CD14-positive monocyte (primary cell): ENCODE measurements around the gene SLC22A5. TPM values are rescaled to one million over a fixed set of nuclear protein-coding genes. Genes with fewer than 3 reads are reported as not detected.

Experiments used
- DNase-seq, 3 donors: peaks; one replicate each; pipeline ENCODE4 v3.0.0-alpha.2; 2011 to 2022
- H2AFZ ChIP-seq: 2 replicates; pipeline ENCODE4 v1.6.0; 2012; ENCODE audit warnings: mild to moderate bottlenecking, low read depth, low read length, inconsistent platforms; ENCODE audit not compliant: insufficient read depth, poor library complexity, severe bottlenecking
- H3K27ac ChIP-seq, 2 donors: 1 replicate in 1 of 2; 2 replicates in 1 of 2; pipeline ENCODE4 v1.5.1; 2012 to 2013; ENCODE audit warnings: low read length in 2 of 2, control low read depth in 1 of 2, inconsistent platforms in 1 of 2, low read depth in 1 of 2, mild to moderate bottlenecking in 1 of 2
- H3K27me3 ChIP-seq, 2 donors: one replicate each; pipeline versions ENCODE4 v1.6.0 to v1.6.1; 2011 to 2013; ENCODE audit warnings: low read length in 2 of 2; ENCODE audit not compliant: control insufficient read depth in 2 of 2, insufficient read depth in 2 of 2
- H3K36me3 ChIP-seq, 2 donors: replicated peaks in 1 of 2; 1 replicate in 1 of 2; 2 replicates in 1 of 2; pipeline versions ENCODE4 v1.5.1 to v1.6.1; 2012 to 2013; ENCODE audit warnings: low read length in 2 of 2, control low read depth in 1 of 2, inconsistent platforms in 1 of 2, mild to moderate bottlenecking in 1 of 2; ENCODE audit not compliant: insufficient read depth in 2 of 2, control insufficient read depth in 1 of 2
- H3K4me1 ChIP-seq, 2 donors: 1 replicate in 1 of 2; 2 replicates in 1 of 2; pipeline versions ENCODE4 v1.5.1 to v1.6.1; 2012 to 2013; ENCODE audit warnings: low read length in 2 of 2, control low read depth in 1 of 2, inconsistent platforms in 1 of 2, mild to moderate bottlenecking in 1 of 2, moderate library complexity in 1 of 2; ENCODE audit not compliant: insufficient read depth in 2 of 2, control insufficient read depth in 1 of 2
- H3K4me2 ChIP-seq: replicated peaks from 2 replicates; pipeline ENCODE3; 2012; ENCODE audit warnings: low read length, moderate library complexity, mild to moderate bottlenecking; ENCODE audit not compliant: poor library complexity, severe bottlenecking; ENCODE audit errors: extremely low read depth
- H3K4me3 ChIP-seq, 3 experiments: fragments of 200-600 bp in 1 of 3; sonication (generic) in 1 of 3; replicated peaks in 1 of 3; 1 replicate in 2 of 3; 2 replicates in 1 of 3; pipeline ENCODE4 v1.5.1; 2011 to 2013; ENCODE audit warnings: low read length in 3 of 3, mild to moderate bottlenecking in 3 of 3, control low read depth in 2 of 3, low read depth in 2 of 3, inconsistent platforms in 1 of 3, moderate library complexity in 1 of 3
- H3K79me2 ChIP-seq: 2 replicates; pipeline ENCODE4 v1.6.0; 2012; ENCODE audit warnings: mild to moderate bottlenecking, control low read depth, inconsistent platforms, low read length, moderate library complexity; ENCODE audit not compliant: insufficient read depth
- H3K9ac ChIP-seq: 2 replicates; pipeline ENCODE4 v1.6.0; 2017; ENCODE audit warnings: low read length, mild to moderate bottlenecking; ENCODE audit not compliant: insufficient read depth, poor library complexity, severe bottlenecking
- H3K9me3 ChIP-seq, 2 donors: replicated peaks in 1 of 2; 1 replicate in 1 of 2; 2 replicates in 1 of 2; pipeline versions ENCODE4 v1.5.1 to v1.6.1; 2012 to 2013; ENCODE audit warnings: low read length in 2 of 2, control low read depth in 1 of 2; ENCODE audit not compliant: control insufficient read depth in 1 of 2, insufficient read depth in 1 of 2
- H4K20me1 ChIP-seq: 2 replicates; pipeline ENCODE4 v1.6.0; 2012; ENCODE audit warnings: mild to moderate bottlenecking, low read length, control low read depth, moderate library complexity; ENCODE audit not compliant: insufficient read depth
- H3K27ac Mint-ChIP-seq, 7 donors: one replicate each; pipeline ENCODE4 v1.8.0; 2020; ENCODE audit warnings: mild to moderate bottlenecking in 7 of 7, mixed read lengths in 7 of 7, moderate library complexity in 6 of 7, inconsistent platforms in 2 of 7
- H3K27me3 Mint-ChIP-seq, 3 donors: one replicate each; pipeline ENCODE4 v1.8.0; 2021 to 2022; ENCODE audit warnings: low read depth in 3 of 3, mild to moderate bottlenecking in 3 of 3, mixed read lengths in 3 of 3, moderate library complexity in 3 of 3, inconsistent platforms in 1 of 3
- H3K36me3 Mint-ChIP-seq, 2 donors: one replicate each; pipeline ENCODE4 v1.8.0; 2020; ENCODE audit warnings: mixed read lengths in 2 of 2, inconsistent platforms in 1 of 2, mild to moderate bottlenecking in 1 of 2
- H3K4me1 Mint-ChIP-seq: one replicate; pipeline ENCODE4 v1.8.0; 2020; ENCODE audit warnings: mild to moderate bottlenecking, mixed read lengths
- H3K4me3 Mint-ChIP-seq, 2 donors: one replicate each; pipeline ENCODE4 v1.8.0; 2020; ENCODE audit warnings: mild to moderate bottlenecking in 2 of 2, mixed read lengths in 2 of 2, moderate library complexity in 1 of 2
- H3K9me3 Mint-ChIP-seq, 7 donors: one replicate each; pipeline ENCODE4 v1.8.0; 2020 to 2022; ENCODE audit warnings: mixed read lengths in 7 of 7, mild to moderate bottlenecking in 6 of 7, moderate library complexity in 6 of 7, inconsistent platforms in 2 of 7
- CTCF ChIP-seq: fragments of 200-600 bp; IDR thresholded peaks from one replicate; pipeline ENCODE4 v1.8.0; 2022; ENCODE audit warnings: antibody characterized with exemption, mild to moderate bottlenecking
- WGBS: methylation state at CpG from one replicate; pipeline ENCODE4 v1.1.5; 2013; ENCODE audit warnings: missing lambda C conversion rate; ENCODE audit not compliant: insufficient coverage; 5-methylcytosine and 5-hydroxymethylcytosine counted together
- intact Hi-C, 2 donors: fragments of 100-400 bp; cut with micrococcal nuclease; formaldehyde crosslinking; loops; one replicate each; pipeline versions ENCODE4 v1.15.0 to v1.15.1; 2023
- polyA plus RNA-seq, 3 donors: library from polyadenylated mRNA; depleted of rRNA in 1 of 3; unstranded in 2 of 3; stranded (reverse) in 1 of 3; fragments of 300-500 nt in 2 of 3; fragments of >200 nt in 1 of 3; fragmentation: Illumina TruSeq in 2 of 3; gene quantifications; 1 replicate in 2 of 3; 2 replicates in 1 of 3; pipeline ENCODE4 v1.2.3, GENCODE V29; 2012 to 2021

SLC22A5 gene
- polyA plus RNA-seq, 3 donors, result 2.4 to 14.6 (median 3.5) TPM

- Mint-ChIP-seq H3K9me3 (no peaks in the 10 kb centered on the region), H3K4me3 (no peak overlapping the region), H3K4me1 (peaks cover 9% of the 10 kb centered on the region), H3K27ac (no peak overlapping the region), H3K36me3 (peaks cover 22 to 31% of the 10 kb centered on the region in 2 donors), H3K27me3 (no peaks in the 10 kb centered on the region)
- Histone ChIP-seq H3K9me3 (no peaks in the 10 kb centered on the region), H3K27me3 (no peaks in the 10 kb centered on the region), H3K9ac (no peak overlapping the region), H3K27ac (no peak overlapping the region), H3K79me2 (no peaks in the 10 kb centered on the region), H3K36me3 (peaks cover 4 to 48% of the 10 kb centered on the region in 2 donors), H3K4me1 (peaks cover 6 to 7% of the 10 kb centered on the region in 2 donors), H4K20me1 (no peaks in the 10 kb centered on the region), H2AFZ (no peak overlapping the region), H3K4me2 (no peak overlapping the region), H3K4me3 (no peak overlapping the region)
- TF ChIP-seq CTCF, result no peak
- no peak for DNase-seq
- intact Hi-C loops, result loop anchor here (10.0 kb wide), 1 partner anchor 504 kb away; no protein-coding TSS in a partner anchor
- 87% methylated on average over 2 of the region's 2 CpGs for WGBS
These were observed 11.2 kb downstream of the SLC22A5 start for GRCh38 chr5:132380741-132381140.

- intact Hi-C loops, result loop anchor here (10.0 kb wide), 1 partner anchor 503 kb away; no protein-coding TSS in a partner anchor
- WGBS, result no CpG with 5 or more reads among the region's 1 CpG
These were observed 12.1 kb downstream of the SLC22A5 start for GRCh38 chr5:132381614-132382013.

More at GRCh38 chr5:132381614-132382013, 12.1 kb downstream of the SLC22A5 start:
- Mint-ChIP-seq H3K27ac (no peak overlapping the region), H3K9me3 (no peaks in the 10 kb centered on the region), H3K27me3 (no peaks in the 10 kb centered on the region), H3K36me3 (peaks cover 22 to 31% of the 10 kb centered on the region in 2 donors), H3K4me1 (peaks cover 15% of the 10 kb centered on the region), H3K4me3 (no peak overlapping the region)
- no peaks in the 10 kb centered on the region for H3K79me2 ChIP-seq
- no peaks in the 10 kb centered on the region for H4K20me1 ChIP-seq
- H3K9me3 ChIP-seq, result no peaks in the 10 kb centered on the region
- H3K4me3 ChIP-seq, result no peak overlapping the region
- H3K36me3 ChIP-seq, result peaks cover 4 to 48% of the 10 kb centered on the region in 2 donors
- no peak overlapping the region for H3K27ac ChIP-seq
- no peak for DNase-seq
- no peak overlapping the region for H3K9ac ChIP-seq
- no peak for TF ChIP-seq CTCF
- H3K27me3 ChIP-seq, result no peaks in the 10 kb centered on the region
- H3K4me2 ChIP-seq, result no peak overlapping the region
- peaks cover 12 to 14% of the 10 kb centered on the region in 2 donors for H3K4me1 ChIP-seq
- H2AFZ ChIP-seq, result no peak overlapping the region
